DND-41 (cell line): ENCODE data around the gene AP4M1.

ENCODE experiments used
- ATAC-seq: fragments of 200-7000 bp; cut with Tn5 transposase; 3 replicates; pipeline ENCODE4 v1.9.1; 2021; ENCODE audit warnings: low read depth; ENCODE audit not compliant: insufficient read depth
- DNase-seq: peaks from one replicate; pipeline ENCODE4 v3.0.0-alpha.2; 2020
- H2AFZ ChIP-seq: 2 replicates; pipeline ENCODE4 v1.6.0; 2012; ENCODE audit warnings: low read depth, low read length
- H3K27ac ChIP-seq: 2 replicates; pipeline ENCODE4 v1.5.1; 2012; ENCODE audit warnings: low read length, inconsistent platforms
- H3K27me3 ChIP-seq: fragments of 200-600 bp; sonication (generic); 2 replicates; pipeline ENCODE4 v1.6.0; 2012; ENCODE audit warnings: low read length, mild to moderate bottlenecking, inconsistent platforms; ENCODE audit not compliant: insufficient read depth, poor library complexity
- H3K36me3 ChIP-seq: 2 replicates; pipeline ENCODE4 v1.5.1; 2012; ENCODE audit warnings: low read length, inconsistent platforms; ENCODE audit not compliant: insufficient read depth
- H3K4me1 ChIP-seq: 2 replicates; pipeline ENCODE4 v1.5.1; 2012; ENCODE audit warnings: mild to moderate bottlenecking, low read length; ENCODE audit not compliant: insufficient read depth
- H3K4me2 ChIP-seq: 2 replicates; pipeline ENCODE4 v1.6.0; 2012; ENCODE audit warnings: mild to moderate bottlenecking, moderate library complexity, low read length, inconsistent platforms; ENCODE audit not compliant: insufficient read depth
- H3K4me3 ChIP-seq, 2 experiments: fragments of 200-600 bp in 1 of 2; shearing (Covaris generic) in 1 of 2; 2 replicates each; pipeline ENCODE4 v1.5.1; 2012 to 2016; ENCODE audit warnings: inconsistent platforms in 2 of 2, low read length in 2 of 2, mild to moderate bottlenecking in 2 of 2, low read depth in 1 of 2, moderate library complexity in 1 of 2
- H3K79me2 ChIP-seq: 2 replicates; pipeline ENCODE4 v1.6.0; 2012; ENCODE audit warnings: low read length, inconsistent platforms; ENCODE audit not compliant: insufficient read depth
- H3K9ac ChIP-seq: 2 replicates; pipeline ENCODE4 v1.6.0; 2012; ENCODE audit warnings: low read depth, mild to moderate bottlenecking, inconsistent platforms, low read length, moderate library complexity
- H3K9me3 ChIP-seq: 2 replicates; pipeline ENCODE4 v1.5.1; 2012; ENCODE audit warnings: low read length, moderate library complexity, mild to moderate bottlenecking, inconsistent platforms; ENCODE audit not compliant: insufficient read depth, severe bottlenecking
- H4K20me1 ChIP-seq: 2 replicates; pipeline ENCODE4 v1.6.0; 2012; ENCODE audit warnings: low read length; ENCODE audit not compliant: insufficient read depth
- EZH2 ChIP-seq: IDR thresholded peaks from 3 replicates; pipeline ENCODE4 v1.6.1; 2012; ENCODE audit warnings: borderline replicate concordance, low read depth, mild to moderate bottlenecking, moderate library complexity, low read length, inconsistent platforms; ENCODE audit not compliant: severe bottlenecking
- TF ChIP-seq, protein P1 (sequence below): IDR thresholded peaks from 2 replicates; pipeline ENCODE4 v1.5.1; 2012; ENCODE audit warnings: borderline replicate concordance, low read length, moderate library complexity, mild to moderate bottlenecking; ENCODE audit not compliant: poor library complexity, severe bottlenecking; ENCODE audit errors: extremely low read depth

Gene AP4M1

DNA sequence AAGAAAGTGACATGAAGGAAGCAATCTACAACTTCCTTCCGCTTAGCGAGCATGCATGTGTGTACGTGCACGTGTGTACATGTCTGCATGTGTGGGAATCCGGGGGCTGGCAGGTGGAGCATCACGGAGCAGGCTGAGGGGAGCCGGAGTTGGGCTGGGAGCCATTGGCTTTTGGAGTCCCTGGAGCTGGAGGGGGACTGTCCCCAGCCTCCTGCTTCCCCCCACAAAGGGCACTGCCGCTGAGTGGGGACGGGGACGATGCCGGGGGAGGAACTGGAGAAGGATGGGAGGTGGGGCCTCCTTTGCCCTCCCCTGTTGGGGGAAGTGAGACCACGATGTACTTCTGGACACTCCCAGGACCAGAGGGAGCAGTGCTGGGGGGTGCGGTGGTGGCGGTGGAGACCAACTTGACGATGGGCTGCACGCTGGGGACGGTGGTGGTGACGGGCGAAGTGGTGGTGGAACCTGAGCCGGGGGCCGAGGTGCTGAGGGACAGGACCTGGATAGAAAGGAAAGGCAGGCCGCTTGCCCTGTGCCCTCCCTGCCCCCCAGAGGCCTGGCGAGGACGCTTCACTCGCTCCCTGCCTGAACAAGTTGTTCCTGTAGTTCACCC is 5.8 kb downstream of the AP4M1 start:
- TF ChIP-seq, protein P1, sequence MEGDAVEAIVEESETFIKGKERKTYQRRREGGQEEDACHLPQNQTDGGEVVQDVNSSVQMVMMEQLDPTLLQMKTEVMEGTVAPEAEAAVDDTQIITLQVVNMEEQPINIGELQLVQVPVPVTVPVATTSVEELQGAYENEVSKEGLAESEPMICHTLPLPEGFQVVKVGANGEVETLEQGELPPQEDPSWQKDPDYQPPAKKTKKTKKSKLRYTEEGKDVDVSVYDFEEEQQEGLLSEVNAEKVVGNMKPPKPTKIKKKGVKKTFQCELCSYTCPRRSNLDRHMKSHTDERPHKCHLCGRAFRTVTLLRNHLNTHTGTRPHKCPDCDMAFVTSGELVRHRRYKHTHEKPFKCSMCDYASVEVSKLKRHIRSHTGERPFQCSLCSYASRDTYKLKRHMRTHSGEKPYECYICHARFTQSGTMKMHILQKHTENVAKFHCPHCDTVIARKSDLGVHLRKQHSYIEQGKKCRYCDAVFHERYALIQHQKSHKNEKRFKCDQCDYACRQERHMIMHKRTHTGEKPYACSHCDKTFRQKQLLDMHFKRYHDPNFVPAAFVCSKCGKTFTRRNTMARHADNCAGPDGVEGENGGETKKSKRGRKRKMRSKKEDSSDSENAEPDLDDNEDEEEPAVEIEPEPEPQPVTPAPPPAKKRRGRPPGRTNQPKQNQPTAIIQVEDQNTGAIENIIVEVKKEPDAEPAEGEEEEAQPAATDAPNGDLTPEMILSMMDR, result no peak
- TF ChIP-seq EZH2, result no peak
- Histone ChIP-seq H3K27me3 (no peaks in the 10 kb centered on the region), H2AFZ (no peak overlapping the region), H3K9ac (no peak overlapping the region), H3K4me3 (no peak overlapping the region), H3K9me3 (no peaks in the 10 kb centered on the region), H3K79me2 (peaks cover 11% of the 10 kb centered on the region), H3K4me2 (no peak overlapping the region), H3K27ac (no peak overlapping the region), H3K36me3 (peaks cover 83% of the 10 kb centered on the region), H4K20me1 (no peaks in the 10 kb centered on the region; the same call in 1 of the 2 replicates), H3K4me1 (peaks cover 13% of the 10 kb centered on the region)
- DNase-seq (no peak), ATAC-seq (no peak)

DNA sequence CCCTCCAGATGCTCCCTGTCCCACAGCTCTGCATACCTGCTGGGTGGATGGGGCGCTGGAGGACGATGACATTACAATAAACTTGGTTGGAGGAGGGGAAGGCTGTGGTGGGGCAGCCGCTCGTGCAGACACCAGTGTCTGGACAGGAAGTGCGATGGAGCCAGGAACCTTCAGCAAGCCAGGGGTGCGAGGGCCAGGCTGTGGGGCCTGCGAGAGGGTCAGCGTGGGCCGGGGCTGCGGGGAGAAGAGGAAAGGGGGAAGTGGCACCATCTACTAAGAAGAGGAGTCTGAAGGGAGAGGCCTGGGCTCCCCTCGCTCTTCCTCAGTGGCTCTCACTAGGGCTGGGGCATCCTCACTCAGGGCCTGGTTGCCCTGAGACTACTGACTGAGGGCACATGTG is 6.4 kb downstream of the AP4M1 start:
- no peak overlapping the region for H3K9ac ChIP-seq
- H3K4me3 ChIP-seq, result no peak overlapping the region
- peaks cover 5% of the 10 kb centered on the region; the same call in 1 of the 2 replicates for H3K79me2 ChIP-seq
- no peak overlapping the region for H3K4me2 ChIP-seq
- H3K27me3 ChIP-seq, result no peaks in the 10 kb centered on the region
- ATAC-seq, result 0 out of 3 replicates have a peak, but pooled peaks have one; percentile 7
- H2AFZ ChIP-seq, result no peak overlapping the region
- peaks cover 6% of the 10 kb centered on the region for H3K4me1 ChIP-seq
- H3K9me3 ChIP-seq, result no peaks in the 10 kb centered on the region
- no peaks in the 10 kb centered on the region; the same call in 1 of the 2 replicates for H4K20me1 ChIP-seq
- DNase-seq, result no peak
- no peak overlapping the region for H3K27ac ChIP-seq
- H3K36me3 ChIP-seq, result peaks cover 89% of the 10 kb centered on the region
- TF ChIP-seq, protein P1, result no peak
- no peak for TF ChIP-seq EZH2

DNA sequence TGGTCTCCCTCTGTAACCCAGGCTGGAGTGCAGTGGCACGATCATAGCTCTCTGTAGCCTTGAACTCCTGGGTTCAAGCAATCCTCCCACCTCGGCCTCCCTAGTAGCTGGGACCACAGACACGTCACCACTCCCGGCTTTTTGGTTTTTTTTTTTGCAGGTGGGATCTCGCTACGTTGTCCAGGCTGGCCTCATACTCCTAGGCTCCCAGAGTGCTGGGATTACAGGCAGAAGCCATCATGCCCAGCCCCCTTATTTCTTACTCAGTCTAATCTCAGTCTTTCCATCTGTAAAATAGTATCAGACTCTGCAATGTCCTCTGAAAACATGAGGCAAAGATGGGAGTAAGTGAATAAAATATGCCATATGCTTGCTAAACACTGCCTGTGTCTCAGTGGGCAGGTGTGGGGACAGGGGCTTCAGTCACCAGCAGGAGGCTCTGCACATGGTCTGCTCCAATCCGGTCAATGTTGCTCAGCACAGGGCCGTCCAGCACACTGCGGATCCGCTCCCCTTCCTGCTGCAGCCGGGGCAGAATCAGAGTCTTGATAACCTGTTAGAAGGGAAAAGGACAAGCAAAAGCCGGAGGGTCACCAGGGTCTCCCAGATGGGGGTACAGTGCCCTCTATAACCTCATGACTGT is 8.2 kb downstream of the AP4M1 start:
- Histone ChIP-seq H4K20me1 (no peaks in the 10 kb centered on the region; the same call in 1 of the 2 replicates), H3K79me2 (no peaks in the 10 kb centered on the region), H3K9me3 (no peaks in the 10 kb centered on the region), H3K4me2 (no peak overlapping the region), H2AFZ (no peak overlapping the region), H3K36me3 (peaks cover 90% of the 10 kb centered on the region), H3K4me1 (no peaks in the 10 kb centered on the region), H3K9ac (no peak overlapping the region), H3K27ac (no peak overlapping the region), H3K4me3 (no peak overlapping the region), H3K27me3 (no peaks in the 10 kb centered on the region)
- ATAC-seq (no peak), DNase-seq (no peak)
- TF ChIP-seq EZH2, result no peak
- TF ChIP-seq, protein P1, result peak; percentile 32
